WTC11 (cell line): ENCODE data around the gene MAP3K10. TPM values are rescaled to one million over a fixed set of nuclear protein-coding genes. Genes with fewer than 3 reads are reported as not detected.

Experiments used
- ATAC-seq: fragments of 200-7000 bp; cut with Tn5 transposase; 2 replicates; pipeline ENCODE4 v1.10.0; 2021; ENCODE audit warnings: mild to moderate bottlenecking, moderate library complexity
- CTCF ChIA-PET: fragments of 300-600 bp; sonication (Branson Sonifier 250); formaldehyde crosslinking; loops from one replicate; lab custom pipeline; 2021; ENCODE audit warnings: antibody characterized with exemption; lab: Charles Lee
- POLR2A ChIA-PET: fragments of 350-600 bp; sonication (Branson Sonifier 250); formaldehyde crosslinking; loops from one replicate; lab custom pipeline; 2021; ENCODE audit warnings: antibody characterized with exemption; lab: Charles Lee
- DNase-seq: peaks from one replicate; pipeline ENCODE4 v3.0.0; 2021; ENCODE audit warnings: low spot score
- H3K27ac Mint-ChIP-seq: 2 replicates; pipeline ENCODE4 v1.8.0; 2021; ENCODE audit warnings: mixed read lengths
- H3K27me3 Mint-ChIP-seq: 2 replicates; pipeline ENCODE4 v1.8.0; 2021; ENCODE audit warnings: low read depth, mild to moderate bottlenecking, moderate library complexity, mixed read lengths
- H3K36me3 Mint-ChIP-seq: 2 replicates; pipeline ENCODE4 v1.8.0; 2021; ENCODE audit warnings: mixed read lengths
- H3K4me1 Mint-ChIP-seq: 2 replicates; pipeline ENCODE4 v1.8.0; 2022; ENCODE audit warnings: mixed read lengths
- H3K4me3 Mint-ChIP-seq: 2 replicates; pipeline ENCODE4 v1.8.0; 2021; ENCODE audit warnings: mild to moderate bottlenecking, moderate library complexity, mixed read lengths
- H3K9me3 Mint-ChIP-seq: 2 replicates; pipeline ENCODE4 v1.8.0; 2021; ENCODE audit warnings: mixed read lengths
- SOX15 ChIP-seq: fragments of 250-450 bp; sonication (Bioruptor Pico); IDR thresholded peaks from 2 replicates; pipeline ENCODE4 v1.9.0; 2021; ENCODE audit warnings: mild to moderate bottlenecking
- SP1 ChIP-seq: sonication (generic); formaldehyde crosslinking; conservative IDR thresholded peaks from 2 replicates; pipeline ENCODE4 v1.8.1; 2022; ENCODE audit warnings: missing genetic modification reagents
- ZNF263 ChIP-seq: sonication (generic); formaldehyde crosslinking; IDR thresholded peaks from 2 replicates; pipeline ENCODE4 v1.8.1; 2022; ENCODE audit warnings: low read depth, mild to moderate bottlenecking, moderate library complexity, missing genetic modification reagents
- ZNF396 ChIP-seq: fragments of 250-450 bp; sonication (Bioruptor Pico); IDR thresholded peaks from 2 replicates; pipeline ENCODE4 v1.8.0; 2021; ENCODE audit warnings: mild to moderate bottlenecking, moderate library complexity, borderline replicate concordance
- total RNA-seq: library from RNA; stranded (reverse); gene quantifications from 3 replicates; pipeline ENCODE4 v1.2.3, GENCODE V29; 2021
- TF ChIP-seq, protein P1 (sequence below): fragments of 250-450 bp; sonication (Bioruptor Pico); IDR thresholded peaks from 2 replicates; pipeline ENCODE4 v1.9.0; 2021; ENCODE audit warnings: mild to moderate bottlenecking
- TF ChIP-seq, protein P2 (sequence below): sonication (generic); formaldehyde crosslinking; IDR thresholded peaks from 2 replicates; pipeline ENCODE4 v1.8.1; 2022; ENCODE audit warnings: low read depth, mild to moderate bottlenecking, moderate library complexity, missing genetic modification reagents, borderline replicate concordance
- TF ChIP-seq, protein P3 (sequence below): fragments of 250-450 bp; sonication (Bioruptor Pico); IDR thresholded peaks from 2 replicates; pipeline ENCODE4 v2.1.2; 2022; ENCODE audit warnings: mild to moderate bottlenecking, moderate library complexity
- TF ChIP-seq, protein P4 (sequence below): fragments of 250-450 bp; sonication (Bioruptor Pico); IDR thresholded peaks from 2 replicates; pipeline ENCODE4 v1.9.0; 2021; ENCODE audit warnings: moderate library complexity, mild to moderate bottlenecking, inconsistent platforms, borderline replicate concordance
- TF ChIP-seq, protein P5 (sequence below): sonication (generic); formaldehyde crosslinking; IDR thresholded peaks from 2 replicates; pipeline ENCODE4 v1.8.1; 2023; ENCODE audit warnings: mild to moderate bottlenecking, missing genetic modification reagents
- TF ChIP-seq, protein P6 (sequence below): sonication (generic); formaldehyde crosslinking; conservative IDR thresholded peaks from 2 replicates; pipeline ENCODE4 v1.8.1; 2023; ENCODE audit warnings: mild to moderate bottlenecking, low read depth, missing genetic modification reagents, moderate library complexity
- TF ChIP-seq, protein P7 (sequence below): fragments of 250-450 bp; sonication (Bioruptor Pico); conservative IDR thresholded peaks from 2 replicates; pipeline ENCODE4 v1.9.0; 2021; ENCODE audit warnings: mild to moderate bottlenecking

The MAP3K10 gene
- total RNA-seq, 1 experiment from 2014 or later = 23.5 TPM

DNA sequence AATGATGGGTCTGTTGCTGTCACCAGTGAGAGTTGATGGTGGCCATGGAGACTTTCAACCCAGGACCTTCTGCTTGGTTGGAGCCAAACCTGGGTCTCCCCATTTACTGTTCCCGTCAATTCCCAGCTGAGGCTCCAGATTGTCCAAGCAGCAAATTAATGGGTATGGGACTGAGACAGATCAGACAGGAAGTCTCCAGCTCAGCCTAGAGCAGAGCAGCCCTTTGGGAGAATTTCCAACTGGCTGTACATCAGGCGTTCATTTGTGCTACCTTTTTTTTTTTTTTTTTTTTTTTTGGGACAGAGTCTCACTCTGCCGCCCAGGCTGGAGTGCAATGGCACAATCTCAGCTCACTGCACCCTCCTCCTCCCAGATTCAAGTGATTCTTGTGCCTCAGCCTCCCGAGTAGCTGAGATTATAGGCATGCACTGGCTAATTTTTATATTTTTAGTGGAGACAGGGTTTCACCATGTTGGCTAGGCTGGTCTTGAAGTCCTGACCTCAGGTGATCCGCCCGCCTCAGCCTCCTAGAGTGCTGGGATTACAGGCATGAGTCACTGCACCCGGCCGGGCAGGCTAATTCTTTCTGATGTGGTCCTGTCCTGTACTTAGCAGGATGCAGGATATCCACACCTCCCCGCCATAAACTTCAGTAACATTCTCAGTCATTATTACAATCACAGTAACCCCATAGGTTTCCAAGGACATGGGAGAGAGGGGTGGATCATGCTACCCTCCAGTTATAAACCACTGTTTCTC lies 9.3 kb downstream of the MAP3K10 start (continued):
- TF ChIP-seq, protein P1, sequence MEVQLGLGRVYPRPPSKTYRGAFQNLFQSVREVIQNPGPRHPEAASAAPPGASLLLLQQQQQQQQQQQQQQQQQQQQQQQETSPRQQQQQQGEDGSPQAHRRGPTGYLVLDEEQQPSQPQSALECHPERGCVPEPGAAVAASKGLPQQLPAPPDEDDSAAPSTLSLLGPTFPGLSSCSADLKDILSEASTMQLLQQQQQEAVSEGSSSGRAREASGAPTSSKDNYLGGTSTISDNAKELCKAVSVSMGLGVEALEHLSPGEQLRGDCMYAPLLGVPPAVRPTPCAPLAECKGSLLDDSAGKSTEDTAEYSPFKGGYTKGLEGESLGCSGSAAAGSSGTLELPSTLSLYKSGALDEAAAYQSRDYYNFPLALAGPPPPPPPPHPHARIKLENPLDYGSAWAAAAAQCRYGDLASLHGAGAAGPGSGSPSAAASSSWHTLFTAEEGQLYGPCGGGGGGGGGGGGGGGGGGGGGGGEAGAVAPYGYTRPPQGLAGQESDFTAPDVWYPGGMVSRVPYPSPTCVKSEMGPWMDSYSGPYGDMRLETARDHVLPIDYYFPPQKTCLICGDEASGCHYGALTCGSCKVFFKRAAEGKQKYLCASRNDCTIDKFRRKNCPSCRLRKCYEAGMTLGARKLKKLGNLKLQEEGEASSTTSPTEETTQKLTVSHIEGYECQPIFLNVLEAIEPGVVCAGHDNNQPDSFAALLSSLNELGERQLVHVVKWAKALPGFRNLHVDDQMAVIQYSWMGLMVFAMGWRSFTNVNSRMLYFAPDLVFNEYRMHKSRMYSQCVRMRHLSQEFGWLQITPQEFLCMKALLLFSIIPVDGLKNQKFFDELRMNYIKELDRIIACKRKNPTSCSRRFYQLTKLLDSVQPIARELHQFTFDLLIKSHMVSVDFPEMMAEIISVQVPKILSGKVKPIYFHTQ (CRISPR knock-in tag) = no peak
- TF ChIP-seq ZNF396 (CRISPR knock-in tag) (no peak), ZNF263 (no peak)
- TF ChIP-seq, protein P2, sequence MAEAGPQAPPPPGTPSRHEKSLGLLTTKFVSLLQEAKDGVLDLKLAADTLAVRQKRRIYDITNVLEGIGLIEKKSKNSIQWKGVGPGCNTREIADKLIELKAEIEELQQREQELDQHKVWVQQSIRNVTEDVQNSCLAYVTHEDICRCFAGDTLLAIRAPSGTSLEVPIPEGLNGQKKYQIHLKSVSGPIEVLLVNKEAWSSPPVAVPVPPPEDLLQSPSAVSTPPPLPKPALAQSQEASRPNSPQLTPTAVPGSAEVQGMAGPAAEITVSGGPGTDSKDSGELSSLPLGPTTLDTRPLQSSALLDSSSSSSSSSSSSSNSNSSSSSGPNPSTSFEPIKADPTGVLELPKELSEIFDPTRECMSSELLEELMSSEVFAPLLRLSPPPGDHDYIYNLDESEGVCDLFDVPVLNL (CRISPR knock-in tag) = no peak
- TF ChIP-seq, protein P3, sequence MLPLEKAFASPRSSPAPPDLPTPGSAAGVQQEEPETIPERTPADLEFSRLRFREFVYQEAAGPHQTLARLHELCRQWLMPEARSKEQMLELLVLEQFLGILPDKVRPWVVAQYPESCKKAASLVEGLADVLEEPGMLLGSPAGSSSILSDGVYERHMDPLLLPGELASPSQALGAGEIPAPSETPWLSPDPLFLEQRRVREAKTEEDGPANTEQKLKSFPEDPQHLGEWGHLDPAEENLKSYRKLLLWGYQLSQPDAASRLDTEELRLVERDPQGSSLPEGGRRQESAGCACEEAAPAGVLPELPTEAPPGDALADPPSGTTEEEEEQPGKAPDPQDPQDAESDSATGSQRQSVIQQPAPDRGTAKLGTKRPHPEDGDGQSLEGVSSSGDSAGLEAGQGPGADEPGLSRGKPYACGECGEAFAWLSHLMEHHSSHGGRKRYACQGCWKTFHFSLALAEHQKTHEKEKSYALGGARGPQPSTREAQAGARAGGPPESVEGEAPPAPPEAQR (CRISPR knock-in tag) = no peak

DNA sequence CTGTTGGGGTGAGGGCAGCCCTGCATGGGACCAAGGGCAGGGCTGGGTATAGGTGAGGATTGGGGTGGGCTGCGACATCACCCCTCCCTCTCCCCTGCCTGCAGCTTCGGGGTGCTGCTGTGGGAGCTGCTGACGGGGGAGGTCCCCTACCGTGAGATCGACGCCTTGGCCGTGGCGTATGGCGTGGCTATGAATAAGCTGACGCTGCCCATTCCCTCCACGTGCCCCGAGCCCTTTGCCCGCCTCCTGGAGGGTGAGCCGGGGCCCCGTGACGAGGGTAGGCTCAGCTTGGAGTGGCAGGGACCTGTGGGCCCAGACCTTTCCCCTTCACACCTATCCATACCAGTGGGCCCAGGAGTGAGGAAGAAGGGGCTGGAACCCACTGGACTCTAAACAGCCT lies 13.2 kb downstream of the MAP3K10 start:
- Mint-ChIP-seq H3K27ac (no peak overlapping the region), H3K9me3 (peaks cover 6% of the 10 kb centered on the region), H3K4me1 (no peaks in the 10 kb centered on the region), H3K36me3 (peaks cover 36% of the 10 kb centered on the region), H3K4me3 (no peak overlapping the region), H3K27me3 (no peaks in the 10 kb centered on the region)
- TF ChIP-seq, protein P4, sequence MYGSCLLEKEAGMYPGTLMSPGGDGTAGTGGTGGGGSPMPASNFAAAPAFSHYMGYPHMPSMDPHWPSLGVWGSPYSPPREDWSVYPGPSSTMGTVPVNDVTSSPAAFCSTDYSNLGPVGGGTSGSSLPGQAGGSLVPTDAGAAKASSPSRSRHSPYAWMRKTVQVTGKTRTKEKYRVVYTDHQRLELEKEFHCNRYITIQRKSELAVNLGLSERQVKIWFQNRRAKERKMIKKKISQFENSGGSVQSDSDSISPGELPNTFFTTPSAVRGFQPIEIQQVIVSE (CRISPR knock-in tag) = no peak
- TF ChIP-seq, protein P5, sequence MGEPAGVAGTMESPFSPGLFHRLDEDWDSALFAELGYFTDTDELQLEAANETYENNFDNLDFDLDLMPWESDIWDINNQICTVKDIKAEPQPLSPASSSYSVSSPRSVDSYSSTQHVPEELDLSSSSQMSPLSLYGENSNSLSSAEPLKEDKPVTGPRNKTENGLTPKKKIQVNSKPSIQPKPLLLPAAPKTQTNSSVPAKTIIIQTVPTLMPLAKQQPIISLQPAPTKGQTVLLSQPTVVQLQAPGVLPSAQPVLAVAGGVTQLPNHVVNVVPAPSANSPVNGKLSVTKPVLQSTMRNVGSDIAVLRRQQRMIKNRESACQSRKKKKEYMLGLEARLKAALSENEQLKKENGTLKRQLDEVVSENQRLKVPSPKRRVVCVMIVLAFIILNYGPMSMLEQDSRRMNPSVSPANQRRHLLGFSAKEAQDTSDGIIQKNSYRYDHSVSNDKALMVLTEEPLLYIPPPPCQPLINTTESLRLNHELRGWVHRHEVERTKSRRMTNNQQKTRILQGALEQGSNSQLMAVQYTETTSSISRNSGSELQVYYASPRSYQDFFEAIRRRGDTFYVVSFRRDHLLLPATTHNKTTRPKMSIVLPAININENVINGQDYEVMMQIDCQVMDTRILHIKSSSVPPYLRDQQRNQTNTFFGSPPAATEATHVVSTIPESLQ = no peak
- TF ChIP-seq, protein P6, sequence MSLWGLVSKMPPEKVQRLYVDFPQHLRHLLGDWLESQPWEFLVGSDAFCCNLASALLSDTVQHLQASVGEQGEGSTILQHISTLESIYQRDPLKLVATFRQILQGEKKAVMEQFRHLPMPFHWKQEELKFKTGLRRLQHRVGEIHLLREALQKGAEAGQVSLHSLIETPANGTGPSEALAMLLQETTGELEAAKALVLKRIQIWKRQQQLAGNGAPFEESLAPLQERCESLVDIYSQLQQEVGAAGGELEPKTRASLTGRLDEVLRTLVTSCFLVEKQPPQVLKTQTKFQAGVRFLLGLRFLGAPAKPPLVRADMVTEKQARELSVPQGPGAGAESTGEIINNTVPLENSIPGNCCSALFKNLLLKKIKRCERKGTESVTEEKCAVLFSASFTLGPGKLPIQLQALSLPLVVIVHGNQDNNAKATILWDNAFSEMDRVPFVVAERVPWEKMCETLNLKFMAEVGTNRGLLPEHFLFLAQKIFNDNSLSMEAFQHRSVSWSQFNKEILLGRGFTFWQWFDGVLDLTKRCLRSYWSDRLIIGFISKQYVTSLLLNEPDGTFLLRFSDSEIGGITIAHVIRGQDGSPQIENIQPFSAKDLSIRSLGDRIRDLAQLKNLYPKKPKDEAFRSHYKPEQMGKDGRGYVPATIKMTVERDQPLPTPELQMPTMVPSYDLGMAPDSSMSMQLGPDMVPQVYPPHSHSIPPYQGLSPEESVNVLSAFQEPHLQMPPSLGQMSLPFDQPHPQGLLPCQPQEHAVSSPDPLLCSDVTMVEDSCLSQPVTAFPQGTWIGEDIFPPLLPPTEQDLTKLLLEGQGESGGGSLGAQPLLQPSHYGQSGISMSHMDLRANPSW (CRISPR knock-in tag) = no peak
- TF ChIP-seq, protein P7, sequence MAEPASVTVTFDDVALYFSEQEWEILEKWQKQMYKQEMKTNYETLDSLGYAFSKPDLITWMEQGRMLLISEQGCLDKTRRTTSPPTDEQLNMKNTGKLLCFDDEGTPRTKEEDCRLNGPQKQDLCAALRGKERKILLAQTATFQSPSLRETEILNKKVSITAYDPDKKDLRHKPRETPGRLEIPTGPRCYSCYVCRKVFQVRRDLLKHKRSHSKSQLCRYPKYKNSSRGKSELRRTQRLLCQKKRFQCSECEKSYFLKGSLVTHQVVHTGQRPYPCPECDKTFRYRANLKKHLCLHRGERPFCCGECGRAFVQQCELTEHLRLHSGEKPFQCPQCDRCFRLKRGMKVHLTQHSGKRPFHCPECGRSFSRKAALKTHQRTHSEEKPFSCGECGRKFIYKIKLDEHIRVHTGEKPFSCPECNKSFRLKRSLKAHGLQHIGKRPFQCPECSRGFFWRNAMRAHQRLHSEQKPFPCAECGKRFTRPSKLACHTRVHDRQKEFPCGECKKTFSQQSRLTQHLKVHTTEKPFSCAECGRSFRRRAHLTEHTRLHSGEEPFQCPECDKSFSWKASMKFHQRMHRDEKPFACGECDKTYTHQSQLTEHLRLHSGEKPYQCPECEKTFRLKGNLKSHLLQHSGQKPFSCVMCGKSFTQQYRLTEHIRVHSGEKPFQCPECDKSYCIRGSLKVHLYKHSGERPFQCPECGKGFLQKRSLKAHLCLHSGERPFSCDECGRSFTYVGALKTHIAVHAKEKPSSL (CRISPR knock-in tag) = no peak
- TF ChIP-seq SP1 = no peak
- TF ChIP-seq SOX15 (CRISPR knock-in tag) = no peak
- CTCF ChIA-PET = interaction anchor here (0.7 to 1.1 kb wide), 2 partner anchors 13 to 39 kb away, joined by 3 to 4 read pairs; partner anchors contain the start of gene TTC9B
- no peak for ATAC-seq
- POLR2A ChIA-PET = no interaction called here
- DNase-seq = no peak
